PFSK-1 (cell line): ENCODE measurements around the gene TSPAN4.

Experiments
- POLR2AphosphoS5 ChIP-seq: IDR thresholded peaks from 2 replicates; pipeline ENCODE4 v1.6.1; 2012; ENCODE audit warnings: low read depth, mild to moderate bottlenecking, control low read depth, low read length, moderate library complexity
- TF ChIP-seq, protein P1 (sequence below), 2 experiments: IDR thresholded peaks; 2 replicates each; pipeline versions ENCODE4 v1.6.1 to v1.8.0; 2011 to 2012; ENCODE audit warnings: low read depth in 2 of 2, low read length in 2 of 2, control low read depth in 1 of 2, inconsistent platforms in 1 of 2, mild to moderate bottlenecking in 1 of 2, moderate library complexity in 1 of 2; ENCODE audit not compliant: insufficient read depth in 1 of 2

DNA sequence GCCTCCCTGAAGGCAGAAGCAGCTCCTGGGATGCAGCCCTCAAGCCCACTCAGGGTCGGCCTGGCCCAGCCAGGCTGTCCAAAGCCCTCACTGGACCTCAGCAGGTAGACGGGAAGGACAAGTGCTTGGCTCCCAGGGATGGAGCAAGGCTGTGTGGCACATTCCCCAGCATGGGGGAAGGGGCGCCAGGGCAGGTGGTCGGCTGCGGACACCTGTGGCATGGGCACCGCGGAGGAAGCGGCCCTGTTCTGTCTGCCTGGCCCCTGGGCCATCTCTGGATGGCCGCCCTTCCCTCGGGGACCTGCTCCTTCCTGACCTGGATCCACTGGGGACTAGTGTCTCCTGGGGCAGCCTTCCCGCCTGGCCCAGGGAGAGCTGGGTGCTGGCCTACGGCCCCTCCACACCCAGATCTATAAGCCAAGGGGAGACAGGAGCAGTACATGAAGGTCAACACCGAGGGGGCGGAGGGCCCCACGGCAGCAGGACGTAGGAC lies 42.0 kb downstream of the TSPAN4 start:
- TF ChIP-seq, protein P1, sequence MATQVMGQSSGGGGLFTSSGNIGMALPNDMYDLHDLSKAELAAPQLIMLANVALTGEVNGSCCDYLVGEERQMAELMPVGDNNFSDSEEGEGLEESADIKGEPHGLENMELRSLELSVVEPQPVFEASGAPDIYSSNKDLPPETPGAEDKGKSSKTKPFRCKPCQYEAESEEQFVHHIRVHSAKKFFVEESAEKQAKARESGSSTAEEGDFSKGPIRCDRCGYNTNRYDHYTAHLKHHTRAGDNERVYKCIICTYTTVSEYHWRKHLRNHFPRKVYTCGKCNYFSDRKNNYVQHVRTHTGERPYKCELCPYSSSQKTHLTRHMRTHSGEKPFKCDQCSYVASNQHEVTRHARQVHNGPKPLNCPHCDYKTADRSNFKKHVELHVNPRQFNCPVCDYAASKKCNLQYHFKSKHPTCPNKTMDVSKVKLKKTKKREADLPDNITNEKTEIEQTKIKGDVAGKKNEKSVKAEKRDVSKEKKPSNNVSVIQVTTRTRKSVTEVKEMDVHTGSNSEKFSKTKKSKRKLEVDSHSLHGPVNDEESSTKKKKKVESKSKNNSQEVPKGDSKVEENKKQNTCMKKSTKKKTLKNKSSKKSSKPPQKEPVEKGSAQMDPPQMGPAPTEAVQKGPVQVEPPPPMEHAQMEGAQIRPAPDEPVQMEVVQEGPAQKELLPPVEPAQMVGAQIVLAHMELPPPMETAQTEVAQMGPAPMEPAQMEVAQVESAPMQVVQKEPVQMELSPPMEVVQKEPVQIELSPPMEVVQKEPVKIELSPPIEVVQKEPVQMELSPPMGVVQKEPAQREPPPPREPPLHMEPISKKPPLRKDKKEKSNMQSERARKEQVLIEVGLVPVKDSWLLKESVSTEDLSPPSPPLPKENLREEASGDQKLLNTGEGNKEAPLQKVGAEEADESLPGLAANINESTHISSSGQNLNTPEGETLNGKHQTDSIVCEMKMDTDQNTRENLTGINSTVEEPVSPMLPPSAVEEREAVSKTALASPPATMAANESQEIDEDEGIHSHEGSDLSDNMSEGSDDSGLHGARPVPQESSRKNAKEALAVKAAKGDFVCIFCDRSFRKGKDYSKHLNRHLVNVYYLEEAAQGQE (IDR thresholded peaks at IDR 0.05; ENCODE audit: insufficient read depth in 1 of 2, low read depth in 2 of 2, low read length in 2 of 2) = no peak
- no peak for TF ChIP-seq POLR2AphosphoS5
